C4-2B (cell line): ENCODE results near the gene PCSK5.

Experiments
- H3K27ac ChIP-seq: fragments of 450-650 bp; 2 replicates; pipeline ENCODE4 v1.5.1; 2017
- ZFX ChIP-seq: fragments of 450-650 bp; IDR thresholded peaks from 2 replicates; pipeline ENCODE4 v1.6.1; 2017
- TF ChIP-seq, protein P1 (sequence below): fragments of 450-650 bp; conservative IDR thresholded peaks from 2 replicates; pipeline ENCODE4 v1.5.1; 2017; ENCODE audit warnings: mild to moderate bottlenecking

PCSK5 gene

DNA sequence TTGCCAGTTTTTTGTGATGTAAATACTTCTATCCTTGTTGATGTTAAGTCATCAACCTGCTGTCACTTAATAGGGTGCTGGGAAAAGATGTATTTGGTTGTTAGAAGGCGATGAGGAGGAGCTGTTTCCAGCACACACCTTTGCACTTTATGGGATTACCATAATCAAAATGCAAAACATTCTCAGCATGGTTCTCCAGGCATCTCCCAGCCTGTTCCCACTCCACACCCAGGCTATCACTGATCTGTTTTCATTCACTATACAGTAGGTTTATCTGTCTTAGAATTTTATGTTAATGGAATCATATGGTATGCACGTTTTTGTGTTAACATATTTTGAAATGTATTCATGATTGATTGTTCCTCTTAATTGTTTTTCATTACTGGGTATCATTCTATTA is 35.9 kb downstream of the PCSK5 start:
- TF ChIP-seq, protein P1, sequence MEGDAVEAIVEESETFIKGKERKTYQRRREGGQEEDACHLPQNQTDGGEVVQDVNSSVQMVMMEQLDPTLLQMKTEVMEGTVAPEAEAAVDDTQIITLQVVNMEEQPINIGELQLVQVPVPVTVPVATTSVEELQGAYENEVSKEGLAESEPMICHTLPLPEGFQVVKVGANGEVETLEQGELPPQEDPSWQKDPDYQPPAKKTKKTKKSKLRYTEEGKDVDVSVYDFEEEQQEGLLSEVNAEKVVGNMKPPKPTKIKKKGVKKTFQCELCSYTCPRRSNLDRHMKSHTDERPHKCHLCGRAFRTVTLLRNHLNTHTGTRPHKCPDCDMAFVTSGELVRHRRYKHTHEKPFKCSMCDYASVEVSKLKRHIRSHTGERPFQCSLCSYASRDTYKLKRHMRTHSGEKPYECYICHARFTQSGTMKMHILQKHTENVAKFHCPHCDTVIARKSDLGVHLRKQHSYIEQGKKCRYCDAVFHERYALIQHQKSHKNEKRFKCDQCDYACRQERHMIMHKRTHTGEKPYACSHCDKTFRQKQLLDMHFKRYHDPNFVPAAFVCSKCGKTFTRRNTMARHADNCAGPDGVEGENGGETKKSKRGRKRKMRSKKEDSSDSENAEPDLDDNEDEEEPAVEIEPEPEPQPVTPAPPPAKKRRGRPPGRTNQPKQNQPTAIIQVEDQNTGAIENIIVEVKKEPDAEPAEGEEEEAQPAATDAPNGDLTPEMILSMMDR, result no peak
- TF ChIP-seq ZFX, result no peak
- H3K27ac ChIP-seq, result no peak overlapping the region

DNA sequence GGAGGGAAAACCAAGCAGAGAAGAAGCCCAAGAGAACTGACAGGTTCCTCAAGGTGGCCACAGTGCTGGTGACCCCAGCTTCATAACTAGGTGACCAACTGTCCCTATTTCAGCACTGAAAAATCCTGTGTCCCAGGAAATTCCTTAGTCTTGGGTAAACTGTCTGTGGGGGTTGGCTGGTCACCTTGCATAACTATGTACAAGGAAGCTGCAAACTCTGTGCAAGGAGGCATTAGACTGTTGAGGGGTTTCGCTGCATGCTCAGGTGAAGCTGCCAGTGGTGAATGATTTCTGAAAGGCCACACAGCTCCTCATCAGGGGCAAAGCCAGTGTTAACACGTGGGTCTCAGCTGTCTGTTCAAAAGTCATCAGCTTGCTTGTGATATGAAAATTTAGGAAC is 36.9 kb downstream of the PCSK5 start:
- TF ChIP-seq ZFX, result no peak
- TF ChIP-seq, protein P1, result no peak
- no peak overlapping the region for H3K27ac ChIP-seq

DNA sequence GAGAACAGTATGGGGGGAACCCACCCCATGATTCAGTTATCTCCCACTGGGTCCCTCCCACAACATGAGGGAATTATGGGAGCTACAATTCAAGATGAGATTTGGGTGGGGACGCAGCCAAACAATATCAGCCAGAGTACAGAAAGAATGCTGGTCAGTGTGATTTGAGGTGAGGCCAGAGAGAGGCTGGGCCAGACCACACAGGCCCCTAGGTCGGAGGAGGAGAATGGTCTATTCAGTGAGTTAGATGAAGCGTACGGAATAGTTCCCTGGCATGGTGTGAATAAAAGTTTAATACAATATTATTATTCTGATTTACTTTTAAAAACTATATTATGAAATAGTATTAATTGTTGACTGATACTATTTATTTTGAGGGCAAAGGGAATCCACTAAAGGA is 39.7 kb downstream of the PCSK5 start:
- no peak overlapping the region for H3K27ac ChIP-seq
- no peak for TF ChIP-seq ZFX
- TF ChIP-seq, protein P1, result no peak

DNA sequence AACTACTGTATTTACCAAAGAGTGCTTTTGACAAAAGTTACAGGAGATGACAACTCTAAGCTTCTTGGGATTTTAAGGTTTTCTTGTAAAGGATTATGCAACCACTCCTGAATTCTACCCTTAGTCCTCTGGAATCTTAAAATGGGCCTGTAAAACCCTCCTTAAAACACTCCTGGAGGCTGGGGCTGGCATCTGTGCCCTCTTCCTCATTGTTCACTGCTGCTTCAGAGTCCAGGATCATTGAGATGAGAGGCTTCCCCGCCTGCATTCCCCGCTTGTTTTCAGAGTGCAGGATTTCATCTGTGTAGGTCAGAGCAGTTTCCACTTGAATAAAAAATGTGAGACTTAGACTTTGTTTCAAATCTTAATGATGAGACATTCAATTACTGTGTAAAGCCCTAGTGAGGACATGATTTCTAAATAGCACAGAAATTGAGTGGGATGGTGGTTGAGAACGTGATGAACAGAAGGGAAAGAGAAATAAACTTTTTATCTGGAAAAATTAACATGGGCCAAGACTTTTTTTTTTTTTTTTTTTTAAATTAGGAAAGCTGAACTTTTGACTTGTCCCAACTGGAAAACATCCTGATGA is 40.4 kb downstream of the PCSK5 start:
- no peak for TF ChIP-seq ZFX
- TF ChIP-seq, protein P1, result no peak
- H3K27ac ChIP-seq, result no peak overlapping the region

DNA sequence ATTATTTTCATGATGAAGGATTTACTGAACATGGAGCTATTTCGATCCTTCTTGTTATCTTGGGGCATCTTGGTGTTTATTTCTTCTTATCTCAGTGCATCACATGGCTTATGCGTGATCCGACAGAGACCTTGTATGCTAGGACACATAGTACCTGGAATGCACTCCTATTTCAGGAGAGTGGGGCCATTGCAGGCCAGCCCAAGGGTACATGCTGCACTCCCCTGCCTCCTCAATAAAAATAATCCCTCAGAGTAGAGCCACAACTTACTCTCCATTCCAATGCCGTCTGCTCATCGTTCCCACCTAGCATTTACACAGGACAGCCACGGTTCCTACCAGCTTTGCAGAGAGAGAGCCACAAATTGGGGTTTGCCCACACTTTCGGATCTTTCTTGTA is 43.5 kb downstream of the PCSK5 start:
- TF ChIP-seq, protein P1, result no peak
- no peak overlapping the region for H3K27ac ChIP-seq

DNA sequence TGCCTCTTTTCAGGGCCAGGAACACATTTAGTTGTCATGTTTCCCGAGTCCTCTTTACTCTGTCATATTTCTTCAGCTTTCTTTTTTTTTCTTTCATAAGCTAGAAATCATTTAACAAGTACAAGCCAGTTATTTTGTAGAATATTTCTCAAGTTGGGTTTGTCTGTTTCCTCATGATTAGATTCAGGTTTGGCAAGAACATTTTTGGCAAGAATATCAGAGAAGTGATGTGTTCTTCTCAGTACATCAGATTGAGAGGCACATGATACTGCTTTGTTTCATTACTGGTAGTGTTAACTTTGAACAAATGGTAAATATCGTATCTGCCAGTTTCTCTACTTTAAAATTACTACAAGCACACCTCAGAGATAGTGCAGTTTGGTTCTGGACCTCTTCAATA is 45.1 kb downstream of the PCSK5 start:
- H3K27ac ChIP-seq, result no peak overlapping the region
- TF ChIP-seq, protein P1, result no peak
- no peak for TF ChIP-seq ZFX

DNA sequence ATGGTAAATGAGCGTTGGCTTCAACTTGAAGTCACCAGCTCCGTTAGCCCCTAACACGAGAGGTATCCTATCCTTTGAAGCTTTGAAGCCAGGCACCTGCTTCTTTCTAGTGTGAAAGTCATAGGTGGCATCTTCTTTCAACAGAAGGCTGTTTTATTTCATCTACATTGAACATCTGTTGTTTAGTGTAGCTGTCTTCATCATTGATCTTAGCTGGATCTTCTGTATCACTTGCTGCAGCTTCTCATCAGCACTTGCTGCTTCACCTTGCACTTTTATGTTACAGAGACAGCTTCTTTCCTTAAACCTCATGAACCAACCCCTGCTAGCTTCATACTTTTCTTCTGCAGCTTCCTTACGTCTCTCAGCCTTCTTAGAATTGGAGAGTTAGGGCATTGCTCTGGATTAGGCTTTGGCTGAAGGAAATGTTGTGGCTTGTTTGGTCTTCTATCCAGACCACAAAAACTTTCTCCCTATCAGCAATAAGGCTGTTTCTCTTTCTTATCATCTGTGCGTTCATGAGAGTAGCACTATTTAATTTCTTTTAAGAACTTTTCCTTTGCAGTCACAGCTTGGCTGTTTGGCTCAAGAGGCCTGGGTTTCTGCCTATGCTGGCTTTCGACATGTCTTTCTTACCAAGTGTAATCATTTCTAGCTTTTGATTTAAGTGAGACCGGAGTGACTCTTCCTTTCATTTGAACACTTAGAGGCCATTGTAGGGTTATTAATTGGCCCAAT is 47.2 kb downstream of the PCSK5 start:
- TF ChIP-seq, protein P1, result no peak
- TF ChIP-seq ZFX, result no peak
- no peak overlapping the region for H3K27ac ChIP-seq
